ENCODE data around the gene POGZ. TPM values are rescaled to one million over a fixed set of nuclear protein-coding genes. Genes with fewer than 3 reads are reported as not detected.

The POGZ gene
- total and polyA plus RNA-seq, 2 of the 4 experiments (the other 2 are of a cell fraction), result 20.8 to 33.5 TPM

GRCh38 chr1:151486557-151486956, 27.3 kb upstream of the POGZ start:
- intact Hi-C loops (cut with micrococcal nuclease), result no loop called here
- in situ Hi-C loops (cut with MboI; ENCODE audit: low sequenced_read_pairs), result no loop called here
- no peak for ATAC-seq (ENCODE audit: low read depth)

More at GRCh38 chr1:151486557-151486956, 27.3 kb upstream of the POGZ start:
- Histone ChIP-seq H4K20me1 (ENCODE audit: insufficient read depth, low read length) (no peaks in the 10 kb centered on the region), H2BK15ac (ENCODE audit: low read depth, low read length) (no peak overlapping the region), H2BK120ac (ENCODE audit: low read depth, low read length) (no peak overlapping the region), H3K23ac (ENCODE audit: low read depth, low read length) (no peak overlapping the region), H3K56ac (ENCODE audit: extremely low read depth, insufficient read depth, low read length) (no peak overlapping the region), H3K4me2 (ENCODE audit: low read depth, low read length) (no peak overlapping the region), H3K4ac (ENCODE audit: low read depth, low read length) (no peak overlapping the region), H2BK20ac (ENCODE audit: low read depth, low read length) (no peak overlapping the region), H2AK9ac (replicated peaks; ENCODE audit: low read depth, low read length, poor library complexity) (no peak overlapping the region), H2AK5ac (ENCODE audit: low read depth, low read length) (no peak overlapping the region), H3K36me3 (ENCODE audit: control insufficient read depth, insufficient read depth, low read length) (no peaks in the 10 kb centered on the region), H3K18ac (ENCODE audit: low read depth, low read length) (no peak overlapping the region), H3K27ac (ENCODE audit: insufficient read depth, low read length) (no peak overlapping the region), H3K9me1 (ENCODE audit: insufficient read depth, low read length) (no peaks in the 10 kb centered on the region), H3K79me1 (ENCODE audit: low read depth in 1 of 2, low read length in 2 of 2) (no peaks in the 10 kb centered on the region), H3K9ac (ENCODE audit: low read depth, low read length) (no peak overlapping the region), H3K4me1 (ENCODE audit: control insufficient read depth, insufficient read depth, low read length) (no peaks in the 10 kb centered on the region), H4K5ac (ENCODE audit: low read depth, low read length) (no peak overlapping the region), H4K91ac (ENCODE audit: insufficient read depth, low read depth, low read length) (no peak overlapping the region), H2BK5ac (ENCODE audit: low read depth, low read length, poor library complexity, severe bottlenecking) (no peak overlapping the region), H2AFZ (replicated peaks; ENCODE audit: low read length, poor library complexity) (peak overlapping the region; percentile 77), H3K14ac (replicated peaks; ENCODE audit: low read depth, low read length) (no peak overlapping the region), H3K27me3 (ENCODE audit: control insufficient read depth, insufficient read depth, low read length) (no peaks in the 10 kb centered on the region; the same call in 1 of the 2 replicates), H3K4me3 (ENCODE audit: insufficient read depth, low read depth, low read length) (no peak overlapping the region), H3K9me3 (ENCODE audit: control insufficient read depth, insufficient read depth, low read length) (peaks cover 4% of the 10 kb centered on the region), H4K8ac (ENCODE audit: low read depth in 2 of 2, low read length in 2 of 2) (no peak overlapping the region)
- DNase-seq, result no peak
- dilution Hi-C loops (cut with HindIII; ENCODE audit: low sequenced_read_pairs, unreplicated experiment), result no loop called here
- POLR2A ChIA-PET (ENCODE audit: unreplicated experiment), result no interaction called here
- TF ChIP-seq USF2 (IDR thresholded peaks at IDR 0.05; ENCODE audit: low read depth, low read length) (no peak), CHD1 (IDR thresholded peaks at IDR 0.05; ENCODE audit: low read depth, low read length) (no peak), POLR2A (IDR thresholded peaks at IDR 0.05; ENCODE audit: low read depth, low read length) (no peak), MXI1 (IDR thresholded peaks at IDR 0.05; ENCODE audit: borderline replicate concordance, low read depth, low read length) (no peak), RAD21 (IDR thresholded peaks at IDR 0.05; ENCODE audit: low read length) (no peak), RCOR1 (IDR thresholded peaks at IDR 0.05; ENCODE audit: insufficient replicate concordance, low read length) (no peak), MAFK (IDR thresholded peaks at IDR 0.05; ENCODE audit: low read depth, low read length) (no peak), SMC3 (IDR thresholded peaks at IDR 0.05; ENCODE audit: low read depth, low read length) (no peak), NFE2L2 (IDR thresholded peaks at IDR 0.05; ENCODE audit: low read depth, low read length) (no peak), FOS (IDR thresholded peaks at IDR 0.05; ENCODE audit: low read depth, low read length) (no peak), RFX5 (IDR thresholded peaks at IDR 0.05; ENCODE audit: low read depth, low read length) (no peak), CTCF (conservative IDR thresholded peaks at IDR 0.05; ENCODE audit: low read depth, low read length) (no peak), BHLHE40 (IDR thresholded peaks at IDR 0.05; ENCODE audit: low read depth, low read length) (no peak), ELK1 (IDR thresholded peaks at IDR 0.05; ENCODE audit: borderline replicate concordance, low read depth, low read length) (no peak)
- BruUV-seq (replicated peaks), result no TSS peak
- CTCF ChIA-PET, result no interaction called here
- no CpG with 5 or more reads among the region's 1 CpG for WGBS, 2 experiments (ENCODE audit: extremely low coverage in 2 of 2, insufficient read length in 1 of 2)

All from IMR-90 (cell line).